Head of caudate nucleus (tissue), 42 donors: ENCODE data around the gene OR10V1.

ENCODE experiments used
- DNase-seq, 42 donors: peaks; one replicate each; pipeline versions ENCODE4 v3.0.0 to v3.0.0-alpha.2; 2020 to 2021; ENCODE audit warnings: mixed read lengths in 7 of 42
- intact Hi-C: fragments of 100-400 bp; cut with DNase I; formaldehyde crosslinking; loops from one replicate; pipeline ENCODE4 v1.15.0; 2022

OR10V1 gene

DNA sequence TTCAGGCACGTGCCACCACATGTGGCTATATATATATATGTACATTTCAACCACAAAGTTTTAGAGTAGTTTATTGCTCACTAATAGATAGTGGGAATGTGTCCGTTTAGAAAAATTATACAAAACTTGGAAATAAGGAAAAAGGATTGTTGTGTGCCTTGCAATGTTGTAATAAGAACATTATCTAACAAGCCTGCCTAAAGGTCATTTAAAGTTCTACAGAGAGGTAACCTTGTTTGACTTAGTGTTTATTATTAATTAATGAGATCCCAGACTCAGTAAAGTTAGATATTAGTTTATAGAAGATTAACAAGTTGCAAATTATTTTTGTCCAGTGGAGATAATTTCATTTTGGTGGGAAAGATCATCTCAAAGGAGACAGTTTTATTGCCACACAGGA lies 39.4 kb downstream of the OR10V1 start:
- DNase-seq, result no peak
- intact Hi-C loops, result no loop called here

DNA sequence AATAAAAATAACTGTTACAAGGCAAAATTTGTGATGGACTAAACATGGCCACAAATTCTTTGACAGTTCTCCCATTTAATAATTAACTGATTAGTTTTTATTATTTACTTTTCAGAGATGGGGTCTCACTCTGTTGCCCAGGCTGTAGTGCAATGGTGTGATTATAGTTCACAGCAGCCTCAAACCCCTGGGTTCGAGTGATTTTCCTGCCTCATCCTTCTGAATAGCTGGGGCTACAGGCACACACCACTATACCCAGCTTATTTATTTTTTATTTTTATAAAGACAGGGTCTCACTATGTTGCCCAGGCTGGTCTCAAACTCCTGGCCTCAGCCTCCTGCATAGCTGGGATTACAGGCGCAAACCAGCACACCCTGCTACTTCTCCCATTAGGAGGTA lies 40.4 kb downstream of the OR10V1 start:
- no peak for DNase-seq
- intact Hi-C loops, result no loop called here

DNA sequence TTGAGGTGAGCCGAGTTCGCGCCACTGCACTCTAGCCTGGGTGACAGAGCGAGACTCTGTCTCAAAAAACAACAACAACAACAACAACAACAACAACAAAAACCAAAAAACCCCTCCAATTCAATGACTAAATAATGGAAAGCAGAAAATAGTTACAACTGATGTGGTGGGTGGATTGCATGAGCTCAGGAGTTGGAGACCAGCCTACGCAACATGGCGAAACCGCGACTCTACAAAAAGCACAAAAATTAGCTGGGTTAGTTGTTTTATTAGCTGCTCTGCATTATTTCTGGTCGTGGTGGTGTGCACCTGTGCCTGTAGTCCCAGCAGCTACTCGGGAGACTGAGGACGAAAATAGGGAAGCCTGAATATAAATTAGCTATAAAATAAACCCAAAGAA lies 42.2 kb downstream of the OR10V1 start:
- intact Hi-C loops, result no loop called here

DNA sequence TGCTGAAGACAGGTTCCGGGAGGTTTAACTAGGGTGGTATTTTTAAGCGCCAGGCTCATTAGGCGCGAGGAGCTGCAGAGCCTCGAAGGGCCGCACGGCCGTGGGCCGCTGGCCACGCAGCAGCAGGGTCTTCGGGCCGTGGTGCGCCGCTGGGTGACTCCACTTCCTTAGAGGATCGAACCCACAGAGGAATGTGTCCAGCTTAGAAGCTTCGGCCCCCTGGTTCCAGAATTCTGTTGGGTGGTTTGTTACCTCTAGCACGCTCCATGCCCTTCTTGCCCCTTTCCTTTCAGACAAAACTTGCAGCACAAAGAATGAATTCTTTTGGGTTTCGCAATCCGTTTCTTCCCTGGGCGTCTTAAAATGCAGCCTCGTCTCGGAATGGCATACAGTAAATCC lies 44.0 kb downstream of the OR10V1 start:
- intact Hi-C loops, result loop anchor here (2.0 to 5.0 kb wide), 3 partner anchors 55 to 112 kb away; partner anchors contain the start of gene OSBP
- DNase-seq, result peak; percentile 11 to 79 (median 56)

More for the DNA sequence above, 42.2 kb downstream of the OR10V1 start:
- DNase-seq, result no peak

DNA sequence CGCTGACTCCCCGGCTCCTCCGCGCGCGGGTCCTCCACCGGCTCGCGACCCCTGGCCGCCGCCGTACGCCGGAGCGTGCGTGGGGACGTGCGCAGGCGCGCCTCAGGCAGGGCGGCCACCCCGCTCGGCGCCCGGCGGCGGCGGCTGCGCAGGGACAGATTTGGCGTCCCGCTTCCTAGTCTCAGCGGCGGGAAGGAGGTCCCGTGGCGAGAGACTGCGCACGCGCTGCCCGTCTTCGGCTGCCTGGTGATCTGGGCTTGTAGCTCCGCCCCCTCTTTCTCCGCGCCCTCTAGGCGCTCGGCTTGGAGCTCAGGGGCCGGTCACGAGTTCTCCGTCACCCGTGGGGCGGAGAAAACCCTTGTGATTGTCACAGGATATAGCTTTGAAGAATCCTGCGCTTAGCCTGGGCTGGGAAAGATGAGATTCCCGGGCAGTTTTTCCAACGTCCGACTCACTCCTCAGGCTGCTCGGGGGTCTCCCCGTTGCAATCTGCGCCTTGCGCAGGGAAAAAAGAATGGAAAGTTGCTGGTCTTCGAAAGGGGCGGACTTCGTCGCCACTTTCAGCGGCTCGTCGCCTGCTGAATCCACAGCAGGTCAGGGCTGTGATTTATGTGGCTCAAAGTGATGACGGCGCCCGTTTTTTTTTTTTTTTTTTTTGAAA lies 44.6 kb downstream of the OR10V1 start, which contains the start of gene PATL1:
TSS of gene PATL1 (minus strand) at position 88 of the 661 bp plus-strand sequence. CDS start 142 bp downstream, outside the sequence.
- intact Hi-C loops, result loop anchor here (2.0 to 5.0 kb wide), 3 partner anchors 54 to 112 kb away; partner anchors contain the start of gene OSBP

DNA sequence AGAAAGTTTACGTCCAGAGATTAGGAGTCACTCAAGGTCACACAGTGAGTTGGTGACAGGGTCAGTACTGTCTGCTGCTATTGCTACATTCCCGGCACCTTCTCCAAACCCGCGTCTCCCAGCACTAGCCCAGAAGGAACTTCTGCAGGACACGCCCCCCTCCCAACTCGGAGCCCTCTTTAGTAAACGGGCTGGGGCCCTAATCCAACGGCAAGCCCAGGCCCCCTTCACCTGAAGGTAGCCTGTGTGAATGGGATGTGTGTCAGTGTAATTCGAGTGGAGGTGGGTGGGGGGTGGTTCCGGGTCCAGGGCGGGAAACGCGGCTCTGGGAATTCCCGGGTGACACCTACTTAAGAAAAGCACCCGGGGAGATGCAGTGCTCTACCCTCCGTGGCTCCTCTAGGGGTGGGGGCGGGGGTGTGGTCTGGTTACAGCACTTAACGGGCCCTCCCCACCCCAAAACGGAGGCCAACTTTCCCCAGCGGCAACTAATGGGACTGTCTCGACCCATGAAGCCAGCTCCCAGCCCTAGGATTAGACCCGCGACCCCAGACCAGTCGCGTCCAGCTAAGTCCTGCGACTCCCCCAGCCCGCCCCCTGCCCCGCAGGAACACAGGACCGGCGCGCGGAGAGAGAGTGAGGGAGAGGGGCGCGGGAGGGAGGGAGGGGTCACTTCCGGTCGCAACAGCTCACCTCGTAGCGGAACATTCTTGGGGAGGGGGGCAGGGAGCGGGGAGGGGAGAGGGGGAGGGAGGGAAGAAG lies 45.3 kb downstream of the OR10V1 start:
- intact Hi-C loops, result loop anchor here (2.0 to 5.0 kb wide), 3 partner anchors 54 to 111 kb away; partner anchors contain the start of gene OSBP
- DNase-seq, result peak in 34 of 42 donors; percentile 5 to 62 (median 25)

More for the DNA sequence above, 44.6 kb downstream of the OR10V1 start, which contains the start of gene PATL1:
- peak; percentile 96 to 100 (median 99) for DNase-seq

DNA sequence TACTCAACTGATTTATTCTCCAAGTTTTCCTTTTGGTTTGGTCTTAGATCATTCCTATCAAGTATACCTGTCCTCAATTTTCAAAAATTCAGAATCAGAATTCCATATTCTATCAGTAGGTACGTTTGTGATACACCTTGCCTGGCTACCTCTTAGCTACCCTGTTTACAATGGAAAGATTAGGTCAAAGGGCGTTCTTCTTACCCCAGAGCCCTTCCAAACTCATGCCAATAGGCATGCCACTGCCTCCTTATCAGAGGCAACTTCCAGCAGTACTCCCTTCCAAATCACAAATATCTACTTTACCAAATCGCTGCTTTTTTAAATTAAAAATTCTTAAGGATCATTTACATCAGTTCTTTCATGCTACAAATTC lies 45.8 kb downstream of the OR10V1 start:
- no peak for DNase-seq
- intact Hi-C loops, result loop anchor here (2.0 to 5.0 kb wide), 3 partner anchors 53 to 110 kb away; partner anchors contain the start of gene OSBP

DNA sequence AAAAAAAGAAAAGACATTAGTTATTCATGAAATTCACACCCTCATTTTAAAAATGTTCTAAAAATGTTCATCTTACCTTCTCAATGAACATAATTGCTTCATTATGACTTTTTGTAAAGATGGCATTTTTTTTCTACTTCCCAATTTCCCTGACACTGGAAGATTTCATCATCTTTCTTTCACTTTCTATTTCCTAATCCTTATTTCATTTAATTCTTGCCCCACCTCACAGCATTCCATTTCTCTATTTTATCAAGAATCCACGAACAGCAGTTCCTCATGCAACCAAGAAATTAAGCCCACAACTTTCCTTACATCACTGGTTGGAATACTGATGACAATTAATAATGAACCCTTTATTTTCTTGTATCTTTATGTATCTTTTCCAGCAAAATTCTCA lies 46.7 kb downstream of the OR10V1 start:
- no peak for DNase-seq
- intact Hi-C loops, result loop anchor here (5.0 kb wide), 2 partner anchors 85 to 110 kb away; no protein-coding TSS in a partner anchor
